GM06990 (cell line): ENCODE results near the gene ELOVL3.

Experiments
- DNase-seq: peaks from one replicate; pipeline ENCODE4 v3.0.0-alpha.2; 2011; ENCODE audit not compliant: insufficient read length; ENCODE audit errors: extremely low read depth
- H3K27me3 ChIP-seq: replicated peaks from 2 replicates; pipeline ENCODE4 v1.6.0; 2011; ENCODE audit warnings: low read length; ENCODE audit not compliant: control insufficient read depth, insufficient read depth
- H3K36me3 ChIP-seq: 2 replicates; pipeline ENCODE4 v1.5.1; 2011; ENCODE audit warnings: low read length; ENCODE audit not compliant: control insufficient read depth, insufficient read depth
- H3K4me3 ChIP-seq: replicated peaks from 2 replicates; pipeline ENCODE4 v1.5.1; 2011; ENCODE audit warnings: low read depth, mild to moderate bottlenecking, control low read depth, low read length
- CTCF ChIP-seq: IDR thresholded peaks from 2 replicates; pipeline ENCODE4 v1.5.1; 2011; ENCODE audit warnings: low read length, control low read depth, mild to moderate bottlenecking, inconsistent platforms; ENCODE audit not compliant: insufficient read depth, poor library complexity, severe bottlenecking

ELOVL3 gene

GRCh38 chr10:102269017-102269416, 42.9 kb downstream of the ELOVL3 start:
- TF ChIP-seq CTCF: no peak
- Histone ChIP-seq H3K4me3 (no peak overlapping the region), H3K36me3 (no peaks in the 10 kb centered on the region; the same call in none of the 2 replicates), H3K27me3 (no peaks in the 10 kb centered on the region)
- no peak for DNase-seq

- H3K27me3 ChIP-seq: no peaks in the 10 kb centered on the region
- H3K4me3 ChIP-seq: no peak overlapping the region
- no peak for TF ChIP-seq CTCF
- no peaks in the 10 kb centered on the region; the same call in none of the 2 replicates for H3K36me3 ChIP-seq
- no peak for DNase-seq
Measured at GRCh38 chr10:102274062-102274461, 48.0 kb downstream of the ELOVL3 start.

GRCh38 chr10:102275343-102275742, 49.2 kb downstream of the ELOVL3 start:
- no peak for TF ChIP-seq CTCF
- Histone ChIP-seq H3K36me3 (no peaks in the 10 kb centered on the region; the same call in 1 of the 2 replicates), H3K27me3 (no peaks in the 10 kb centered on the region), H3K4me3 (no peak overlapping the region)
- no peak for DNase-seq

GRCh38 chr10:102279104-102279503, 53.0 kb downstream of the ELOVL3 start:
- Histone ChIP-seq H3K27me3 (no peaks in the 10 kb centered on the region), H3K4me3 (no peak overlapping the region), H3K36me3 (no peaks in the 10 kb centered on the region; the same call in none of the 2 replicates)
- TF ChIP-seq CTCF: no peak
- DNase-seq: no peak
